Measurements from ENCODE around the gene NELL1. TPM values are rescaled to one million over a fixed set of nuclear protein-coding genes. Genes with fewer than 3 reads are reported as not detected.

NELL1 gene
- polyA plus RNA-seq, 2 of the 4 experiments (the other 2 are of a cell fraction): not detected

DNA sequence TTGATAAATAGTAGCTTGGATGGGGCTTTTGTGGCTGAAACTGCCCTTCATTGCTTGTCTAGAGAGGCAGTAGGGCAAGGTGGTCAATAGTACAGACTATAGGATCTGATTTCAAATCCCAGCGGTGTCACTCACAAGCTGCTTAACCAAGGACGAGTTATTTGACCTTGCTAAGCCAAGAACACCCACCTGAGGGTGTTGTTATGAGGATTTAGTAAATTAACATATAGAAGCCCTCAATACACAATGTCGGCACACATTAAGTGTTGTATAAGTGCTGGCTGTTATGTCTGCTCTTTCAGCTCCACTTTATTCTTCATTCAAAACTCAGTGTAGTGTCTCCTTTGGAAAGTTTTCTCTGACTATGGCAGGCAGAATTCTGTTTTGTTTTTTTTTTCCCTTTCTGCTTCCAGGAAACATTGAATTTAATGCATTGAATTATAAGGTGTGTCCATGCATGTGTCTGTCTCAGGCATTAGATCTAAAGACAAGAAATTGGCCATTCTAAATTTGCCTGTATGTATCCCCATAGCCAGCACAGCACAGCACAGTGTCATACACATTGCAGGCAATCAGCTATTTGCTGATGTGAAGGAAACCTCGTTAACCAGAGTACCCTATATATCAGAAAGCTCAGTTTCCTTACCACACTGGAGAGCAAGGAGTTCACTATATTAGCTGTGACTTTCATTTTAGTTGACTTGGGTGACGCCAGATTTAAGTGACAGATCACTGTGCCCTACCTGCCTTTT lies 212.1 kb downstream of the NELL1 start:
- CTCF ChIA-PET: interaction anchor here (1.0 kb wide), 1 partner anchor 8 kb away, joined by 3 read pairs; no protein-coding TSS in a partner anchor
- 21% methylated on average over 5 of the region's 5 CpGs for WGBS (ENCODE audit: missing lambda C conversion rate)
- no peak for ATAC-seq
- no peak overlapping the region for H3K27ac ChIP-seq
- H3K4me1 ChIP-seq: no peaks in the 10 kb centered on the region
- H3K4me2 ChIP-seq: no peak overlapping the region
- POLR2A ChIA-PET: no interaction called here
- FAIRE-seq: no peak
- no peak overlapping the region for H3K4me3 ChIP-seq
- no peak for DNase-seq (ENCODE audit: low read depth in 1 of 2, low spot score in 1 of 2)
- TF ChIP-seq TFCP2L1 (CRISPR knock-in tag; IDR thresholded peaks at IDR 0.05) (no peak), KDM5A (IDR thresholded peaks at IDR 0.05) (no peak), POLR2AphosphoS2 (conservative IDR thresholded peaks at IDR 0.05; ENCODE audit: low read length) (no peak), RAD21 (conservative IDR thresholded peaks at IDR 0.05 in 1 of 2, IDR thresholded peaks at IDR 0.05 in 1 of 2) (no peak), SMC3 (IDR thresholded peaks at IDR 0.05) (no peak), KDM1A (IDR thresholded peaks at IDR 0.05; ENCODE audit: low read depth) (no peak), ESRRA (IDR thresholded peaks at IDR 0.05; ENCODE audit: borderline replicate concordance, low read length) (no peak), JUNB (IDR thresholded peaks at IDR 0.05) (no peak), ZFP36 (IDR thresholded peaks at IDR 0.05; ENCODE audit: borderline replicate concordance, partially characterized antibody) (no peak), CHD2 (IDR thresholded peaks at IDR 0.05; ENCODE audit: low read length, partially characterized antibody) (no peak), ZNF302 (CRISPR knock-in tag; IDR thresholded peaks at IDR 0.05) (no peak), HMGXB4 (CRISPR knock-in tag; IDR thresholded peaks at IDR 0.05; ENCODE audit: borderline replicate concordance) (no peak), FOXS1 (CRISPR knock-in tag; IDR thresholded peaks at IDR 0.05) (no peak), RCOR1 (IDR thresholded peaks at IDR 0.05; ENCODE audit: low read depth, low read length) (no peak), RNF2 (IDR thresholded peaks at IDR 0.05; ENCODE audit: borderline replicate concordance, low read depth) (no peak), NFE2L2 (conservative IDR thresholded peaks at IDR 0.05; ENCODE audit: low read length) (no peak), TP53 (CRISPR knock-in tag; IDR thresholded peaks at IDR 0.05) (no peak)
- TF ChIP-seq, protein P1, sequence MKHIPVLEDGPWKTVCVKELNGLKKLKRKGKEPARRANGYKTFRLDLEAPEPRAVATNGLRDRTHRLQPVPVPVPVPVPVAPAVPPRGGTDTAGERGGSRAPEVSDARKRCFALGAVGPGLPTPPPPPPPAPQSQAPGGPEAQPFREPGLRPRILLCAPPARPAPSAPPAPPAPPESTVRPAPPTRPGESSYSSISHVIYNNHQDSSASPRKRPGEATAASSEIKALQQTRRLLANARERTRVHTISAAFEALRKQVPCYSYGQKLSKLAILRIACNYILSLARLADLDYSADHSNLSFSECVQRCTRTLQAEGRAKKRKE (CRISPR knock-in tag; IDR thresholded peaks at IDR 0.05; ENCODE audit: low read depth): no peak
- TF ChIP-seq, protein P2, sequence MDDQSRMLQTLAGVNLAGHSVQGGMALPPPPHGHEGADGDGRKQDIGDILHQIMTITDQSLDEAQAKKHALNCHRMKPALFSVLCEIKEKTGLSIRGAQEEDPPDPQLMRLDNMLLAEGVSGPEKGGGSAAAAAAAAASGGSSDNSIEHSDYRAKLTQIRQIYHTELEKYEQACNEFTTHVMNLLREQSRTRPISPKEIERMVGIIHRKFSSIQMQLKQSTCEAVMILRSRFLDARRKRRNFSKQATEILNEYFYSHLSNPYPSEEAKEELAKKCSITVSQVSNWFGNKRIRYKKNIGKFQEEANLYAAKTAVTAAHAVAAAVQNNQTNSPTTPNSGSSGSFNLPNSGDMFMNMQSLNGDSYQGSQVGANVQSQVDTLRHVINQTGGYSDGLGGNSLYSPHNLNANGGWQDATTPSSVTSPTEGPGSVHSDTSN (IDR thresholded peaks at IDR 0.05): no peak
- TF ChIP-seq, protein P3, sequence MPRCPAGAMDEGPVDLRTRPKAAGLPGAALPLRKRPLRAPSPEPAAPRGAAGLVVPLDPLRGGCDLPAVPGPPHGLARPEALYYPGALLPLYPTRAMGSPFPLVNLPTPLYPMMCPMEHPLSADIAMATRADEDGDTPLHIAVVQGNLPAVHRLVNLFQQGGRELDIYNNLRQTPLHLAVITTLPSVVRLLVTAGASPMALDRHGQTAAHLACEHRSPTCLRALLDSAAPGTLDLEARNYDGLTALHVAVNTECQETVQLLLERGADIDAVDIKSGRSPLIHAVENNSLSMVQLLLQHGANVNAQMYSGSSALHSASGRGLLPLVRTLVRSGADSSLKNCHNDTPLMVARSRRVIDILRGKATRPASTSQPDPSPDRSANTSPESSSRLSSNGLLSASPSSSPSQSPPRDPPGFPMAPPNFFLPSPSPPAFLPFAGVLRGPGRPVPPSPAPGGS (IDR thresholded peaks at IDR 0.05): no peak
- no peaks in the 10 kb centered on the region for H3K9me3 ChIP-seq

- Histone ChIP-seq H3K4me3 (no peak overlapping the region), H3K27ac (no peak overlapping the region), H3K9me3 (no peaks in the 10 kb centered on the region), H3K4me1 (no peaks in the 10 kb centered on the region), H3K4me2 (no peak overlapping the region)
- DNase-seq (ENCODE audit: low read depth in 1 of 2, low spot score in 1 of 2) (no peak), FAIRE-seq (no peak), ATAC-seq (no peak)
- POLR2A ChIA-PET: no interaction called here
- TF ChIP-seq RAD21 (conservative IDR thresholded peaks at IDR 0.05 in 1 of 2, IDR thresholded peaks at IDR 0.05 in 1 of 2): no peak
- TF ChIP-seq CBX2 (IDR thresholded peaks at IDR 0.05; ENCODE audit: borderline replicate concordance, low read depth): no peak
- no peak for TF ChIP-seq HEYL (CRISPR knock-in tag; IDR thresholded peaks at IDR 0.05)
- TF ChIP-seq GATA3 (IDR thresholded peaks at IDR 0.05; ENCODE audit: borderline replicate concordance): no peak
- no peak for TF ChIP-seq ZC3H11A (IDR thresholded peaks at IDR 0.05)
- TF ChIP-seq, protein P1 (CRISPR knock-in tag; IDR thresholded peaks at IDR 0.05; ENCODE audit: low read depth): no peak
- no peak for TF ChIP-seq FOXS1 (CRISPR knock-in tag; IDR thresholded peaks at IDR 0.05)
- TF ChIP-seq RARB (CRISPR knock-in tag; IDR thresholded peaks at IDR 0.05): no peak
- TF ChIP-seq POLR2A (IDR thresholded peaks at IDR 0.05; ENCODE audit: low read length): no peak
- TF ChIP-seq, protein P3 (IDR thresholded peaks at IDR 0.05): no peak
- no peak for TF ChIP-seq RNF2 (IDR thresholded peaks at IDR 0.05; ENCODE audit: borderline replicate concordance, low read depth)
- TF ChIP-seq EHMT2 (IDR thresholded peaks at IDR 0.05; ENCODE audit: low read depth): no peak
- TF ChIP-seq CHD2 (IDR thresholded peaks at IDR 0.05; ENCODE audit: low read length, partially characterized antibody): no peak
- TF ChIP-seq HDAC2 (IDR thresholded peaks at IDR 0.05): no peak
- TF ChIP-seq TP53 (CRISPR knock-in tag; IDR thresholded peaks at IDR 0.05): no peak
- TF ChIP-seq NFE2L2 (conservative IDR thresholded peaks at IDR 0.05; ENCODE audit: low read length): no peak
- 0% methylated on average over 2 of the region's 2 CpGs for WGBS (ENCODE audit: missing lambda C conversion rate)
- CTCF ChIA-PET: no interaction called here
Observed at GRCh38 chr11:20887137-20887536, 217.8 kb downstream of the NELL1 start.

All from A549 (cell line).